Psoas muscle (tissue), 8 donors: ENCODE measurements around the gene TMEM143. TPM values are rescaled to one million over a fixed set of nuclear protein-coding genes. Genes with fewer than 3 reads are reported as not detected.

Source experiments
- ATAC-seq, 4 donors: fragments of 200-7000 bp; cut with Tn5 transposase; one replicate each; pipeline ENCODE4 v1.9.1; 2020; ENCODE audit warnings: moderate library complexity in 3 of 4, mild to moderate bottlenecking in 2 of 4
- DNase-seq, 2 donors: peaks; one replicate each; pipeline ENCODE4 v3.0.0-alpha.2; 2020
- H3K27ac ChIP-seq: fragments of 200-600 bp; one replicate; pipeline ENCODE4 v1.8.0; 2022
- H3K27me3 ChIP-seq, 3 donors: fragments of 200-600 bp in 1 of 3; one replicate each; pipeline versions ENCODE4 v1.6.1 to v1.8.0; 2013 to 2022; ENCODE audit warnings: low read length in 2 of 3, mild to moderate bottlenecking in 2 of 3, moderate library complexity in 1 of 3; ENCODE audit not compliant: insufficient read depth in 3 of 3
- H3K36me3 ChIP-seq, 2 donors: fragments of 200-600 bp in 1 of 2; one replicate each; pipeline versions ENCODE4 v1.6.1 to v1.8.0; 2013 to 2022; ENCODE audit warnings: low read depth in 1 of 2, mild to moderate bottlenecking in 1 of 2, moderate library complexity in 1 of 2; ENCODE audit not compliant: insufficient read depth in 1 of 2
- H3K4me1 ChIP-seq: fragments of 200-600 bp; one replicate; pipeline ENCODE4 v1.8.0; 2022
- H3K4me3 ChIP-seq: fragments of 200-600 bp; one replicate; pipeline ENCODE4 v1.8.0; 2022; ENCODE audit warnings: mild to moderate bottlenecking
- H3K9me3 ChIP-seq: fragments of 200-600 bp; one replicate; pipeline ENCODE4 v1.8.0; 2022
- WGBS, 3 donors: extraction: QIAGEN DNeasy Blood & Tissue Kit; methylation state at CpG; one replicate each; pipeline versions ENCODE4 v1.1.6 to v1.1.7; 2013; 5-methylcytosine and 5-hydroxymethylcytosine counted together
- intact Hi-C, 2 donors: fragments of 100-400 bp; cut with DNase I; formaldehyde crosslinking; loops; one replicate each; pipeline versions ENCODE4 v1.11.0 to v1.14.2; 2022
- polyA plus RNA-seq, 3 donors: library from polyadenylated mRNA; stranded (reverse); fragments of 200-250 nt; gene quantifications; one replicate each; pipeline ENCODE4 v1.2.3, GENCODE V29; 2013
- total RNA-seq, 4 donors: library from RNA; stranded (reverse); fragmentation: NEBNext Ultra II Directional in 2 of 4; extraction: Animal tissue kit (Norgen Biotek cat#: 25700) in 2 of 4; gene quantifications; one replicate each; pipeline versions ENCODE4 v1.2.1 to v1.2.4, GENCODE V29; 2021 to 2023
- TF ChIP-seq, protein P1 (sequence below): fragments of 200-600 bp; IDR thresholded peaks from one replicate; pipeline ENCODE4 v1.8.0; 2022; ENCODE audit warnings: antibody characterized with exemption
- donor health status: healthy with polysubstance abuse.
- donor health status: DM: no; HTN: no; CAD: no; lungs with moderate emphysema.
- donor health status: Bipolar disorder and iron deficiency.
- donor health status: healthy.
- donor health status: DM: yes; HTN: yes; CAD: no.
- donor health status: DM: no; HTN: no; CAD: no.
- donor health status: DM: no; HTN: no; CAD: no.
- donor health status: DM: yes; HTN: yes; CAD: no.

The TMEM143 gene
- total and polyA plus RNA-seq, 7 donors = 17.1 to 65.1 (median 52.0) TPM

DNA sequence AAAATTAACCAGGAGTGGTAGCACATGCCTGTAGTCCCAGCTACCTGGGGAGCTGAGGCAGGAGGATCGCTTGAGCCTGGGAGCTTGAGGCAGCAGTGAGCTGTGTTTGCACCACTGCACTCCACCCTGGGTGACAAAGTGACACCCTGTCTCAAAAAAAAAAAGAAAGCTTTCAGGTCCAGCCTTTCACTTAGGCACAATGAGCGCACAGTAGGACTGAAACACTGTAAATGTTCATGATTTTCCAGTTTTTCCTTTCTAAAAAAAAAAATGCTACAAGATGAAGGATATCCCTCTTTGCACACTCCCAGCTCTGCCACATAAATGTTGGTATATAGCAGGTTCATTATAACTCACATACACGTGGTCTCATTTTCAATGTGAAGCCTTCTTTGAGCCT lies 76.0 kb downstream of the TMEM143 start:
- Histone ChIP-seq H3K27ac (no peak overlapping the region), H3K4me1 (peaks cover 3% of the 10 kb centered on the region), H3K27me3 (peaks cover 0 to 5% (median 1%) of the 10 kb centered on the region in 3 donors), H3K36me3 (no peaks in the 10 kb centered on the region), H3K4me3 (no peak overlapping the region), H3K9me3 (peaks cover 5% of the 10 kb centered on the region)
- intact Hi-C loops = no loop called here
- DNase-seq (no peak), ATAC-seq (no peak)
- WGBS, 3 donors = 90 to 94% (median 91%) methylated on average over 3 of the region's 3 CpGs
- TF ChIP-seq, protein P1, sequence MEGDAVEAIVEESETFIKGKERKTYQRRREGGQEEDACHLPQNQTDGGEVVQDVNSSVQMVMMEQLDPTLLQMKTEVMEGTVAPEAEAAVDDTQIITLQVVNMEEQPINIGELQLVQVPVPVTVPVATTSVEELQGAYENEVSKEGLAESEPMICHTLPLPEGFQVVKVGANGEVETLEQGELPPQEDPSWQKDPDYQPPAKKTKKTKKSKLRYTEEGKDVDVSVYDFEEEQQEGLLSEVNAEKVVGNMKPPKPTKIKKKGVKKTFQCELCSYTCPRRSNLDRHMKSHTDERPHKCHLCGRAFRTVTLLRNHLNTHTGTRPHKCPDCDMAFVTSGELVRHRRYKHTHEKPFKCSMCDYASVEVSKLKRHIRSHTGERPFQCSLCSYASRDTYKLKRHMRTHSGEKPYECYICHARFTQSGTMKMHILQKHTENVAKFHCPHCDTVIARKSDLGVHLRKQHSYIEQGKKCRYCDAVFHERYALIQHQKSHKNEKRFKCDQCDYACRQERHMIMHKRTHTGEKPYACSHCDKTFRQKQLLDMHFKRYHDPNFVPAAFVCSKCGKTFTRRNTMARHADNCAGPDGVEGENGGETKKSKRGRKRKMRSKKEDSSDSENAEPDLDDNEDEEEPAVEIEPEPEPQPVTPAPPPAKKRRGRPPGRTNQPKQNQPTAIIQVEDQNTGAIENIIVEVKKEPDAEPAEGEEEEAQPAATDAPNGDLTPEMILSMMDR = no peak

DNA sequence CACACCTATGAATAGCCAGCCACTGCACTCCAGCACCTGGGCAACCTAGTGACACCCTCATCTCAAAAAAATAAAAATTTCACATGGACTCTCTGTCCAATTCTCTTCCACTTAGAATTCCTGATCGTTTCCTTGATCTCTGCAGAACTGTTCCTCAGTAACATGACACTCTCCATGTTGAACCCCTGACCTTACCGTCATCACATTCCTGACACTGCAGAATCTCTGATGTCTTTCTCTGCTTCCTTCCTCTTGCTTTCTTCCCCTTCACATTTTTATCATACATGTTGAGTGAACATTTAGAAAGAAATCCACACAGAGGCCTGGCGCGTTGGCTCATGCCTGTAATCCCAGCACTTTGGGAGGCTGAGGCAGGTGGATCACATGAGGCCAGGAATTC lies 78.8 kb downstream of the TMEM143 start:
- peaks cover 5% of the 10 kb centered on the region for H3K9me3 ChIP-seq
- TF ChIP-seq, protein P1 = no peak
- no peaks in the 10 kb centered on the region for H3K4me1 ChIP-seq
- intact Hi-C loops = no loop called here
- H3K4me3 ChIP-seq = no peak overlapping the region
- 71 to 76% (median 75%) methylated on average over 4 of the region's 4 CpGs for WGBS, 3 donors
- DNase-seq (no peak), ATAC-seq (no peak)
- no peak overlapping the region for H3K27ac ChIP-seq
- peaks cover 0 to 1% (median 0%) of the 10 kb centered on the region in 3 donors for H3K27me3 ChIP-seq
- no peaks in the 10 kb centered on the region for H3K36me3 ChIP-seq

DNA sequence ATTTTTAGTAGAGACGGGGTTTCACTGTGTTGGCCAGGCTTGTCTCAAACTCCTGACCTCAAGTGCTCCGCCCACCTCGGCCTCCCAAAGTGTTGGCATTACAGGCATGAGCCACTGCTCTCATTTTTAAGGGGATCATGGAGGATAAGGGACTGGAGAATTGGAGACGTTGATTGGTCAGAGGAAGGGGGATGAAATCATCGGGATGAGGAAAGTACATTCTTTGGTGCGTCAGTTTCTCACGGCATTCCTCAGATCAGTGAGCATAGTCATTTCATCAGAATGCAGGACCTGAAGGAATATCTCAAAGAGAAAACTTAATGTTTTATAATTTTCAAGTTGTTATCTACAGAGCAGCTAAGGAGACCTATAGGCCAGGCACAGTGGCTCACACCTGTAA lies 79.8 kb downstream of the TMEM143 start:
- Histone ChIP-seq H3K36me3 (no peaks in the 10 kb centered on the region), H3K27me3 (peaks cover 0 to 1% (median 0%) of the 10 kb centered on the region in 3 donors), H3K4me1 (no peaks in the 10 kb centered on the region), H3K4me3 (no peak overlapping the region), H3K27ac (no peak overlapping the region), H3K9me3 (peaks cover 5% of the 10 kb centered on the region)
- ATAC-seq (no peak), DNase-seq (no peak)
- intact Hi-C loops = no loop called here
- WGBS, 3 donors = 91 to 94% (median 93%) methylated on average over 7 of the region's 7 CpGs
- TF ChIP-seq, protein P1 = no peak

Other genes with a start within 250 kb of the TMEM143 start
- gene LIG1, start 193.6 kb downstream of the TMEM143 start, total RNA-seq = 1 to 10 TPM; 2.6 to 4.9 (median 3.1) TPM
- 1 to 10 TPM; 3.3 to 5.2 (median 3.4) TPM for gene LIG1, start 193.6 kb downstream of the TMEM143 start, polyA plus RNA-seq
- 1 to 10 TPM; 4.3 to 8.0 (median 5.7) TPM for gene ZSWIM9, start 193.3 kb downstream of the TMEM143 start, total RNA-seq
- gene ZSWIM9, start 193.3 kb downstream of the TMEM143 start, polyA plus RNA-seq = 10 to 100 TPM in 1 of 3 donors, 1 to 10 TPM in 2; 3.0 to 10.5 (median 4.7) TPM
- 10 to 100 TPM; 21.8 to 36.2 (median 31.2) TPM for gene CARD8, start 108.0 kb downstream of the TMEM143 start, total RNA-seq
- 10 to 100 TPM; 15.7 to 26.0 (median 21.2) TPM for gene CARD8, start 108.0 kb downstream of the TMEM143 start, polyA plus RNA-seq
- under 1 TPM in 1 of 4 donors, not detected in 3; 0.20 TPM for gene ZNF114, start 93.9 kb downstream of the TMEM143 start, total RNA-seq
- gene ZNF114, start 93.9 kb downstream of the TMEM143 start, polyA plus RNA-seq = under 1 TPM; 0.04 to 0.13 (median 0.05) TPM
- gene EMP3, start 38.4 kb downstream of the TMEM143 start, total RNA-seq = 10 to 100 TPM in 3 of 4 donors, 1 to 10 TPM in 1; 8.9 to 15.2 (median 14.1) TPM
- gene EMP3, start 38.4 kb downstream of the TMEM143 start, polyA plus RNA-seq = 10 to 100 TPM in 2 of 3 donors, 1 to 10 TPM in 1; 8.9 to 13.7 (median 13.6) TPM
- not detected for gene SYNGR4, start 427 bp upstream of the TMEM143 start, total RNA-seq
- under 1 TPM in 1 of 3 donors, not detected in 2; 0.04 TPM for gene SYNGR4, start 427 bp upstream of the TMEM143 start, polyA plus RNA-seq
- 10 to 100 TPM; 56.5 to 71.0 (median 62.9) TPM for gene KDELR1, start 27.6 kb upstream of the TMEM143 start, total RNA-seq
- gene KDELR1, start 27.6 kb upstream of the TMEM143 start, polyA plus RNA-seq = 10 to 100 TPM; 37.0 to 48.7 (median 40.0) TPM
- gene GRIN2D, start 29.7 kb upstream of the TMEM143 start, total RNA-seq = under 1 TPM; 0.04 to 0.21 (median 0.06) TPM
- under 1 TPM; 0.03 to 0.07 (median 0.04) TPM for gene GRIN2D, start 29.7 kb upstream of the TMEM143 start, polyA plus RNA-seq
- 10 to 100 TPM; 24.6 to 46.0 (median 40.3) TPM for gene GRWD1, start 82.0 kb upstream of the TMEM143 start, total RNA-seq
- gene GRWD1, start 82.0 kb upstream of the TMEM143 start, polyA plus RNA-seq = 10 to 100 TPM; 24.2 to 53.7 (median 42.0) TPM
- gene KCNJ14, start 91.6 kb upstream of the TMEM143 start, total RNA-seq = 1 to 10 TPM in 3 of 4 donors, under 1 TPM in 1; 0.65 to 2.6 (median 1.3) TPM
- 1 to 10 TPM in 1 of 3 donors, under 1 TPM in 2; 0.28 to 1.6 (median 0.58) TPM for gene KCNJ14, start 91.6 kb upstream of the TMEM143 start, polyA plus RNA-seq
- gene CYTH2, start 105.4 kb upstream of the TMEM143 start, total RNA-seq = 10 to 100 TPM; 21.8 to 45.2 (median 29.4) TPM
- 10 to 100 TPM; 36.6 to 41.0 (median 39.5) TPM for gene CYTH2, start 105.4 kb upstream of the TMEM143 start, polyA plus RNA-seq
- gene LMTK3, start 147.9 kb upstream of the TMEM143 start, total RNA-seq = under 1 TPM in 2 of 4 donors, not detected in 2; 0.06 to 0.14 TPM
- under 1 TPM; 0.03 to 0.06 (median 0.05) TPM for gene LMTK3, start 147.9 kb upstream of the TMEM143 start, polyA plus RNA-seq
- not detected for gene SULT2B1, start 188.2 kb upstream of the TMEM143 start, total RNA-seq
- under 1 TPM in 2 of 3 donors, not detected in 1; 0.06 to 0.23 TPM for gene SULT2B1, start 188.2 kb upstream of the TMEM143 start, polyA plus RNA-seq
- not detected for gene SPACA4, start 242.8 kb upstream of the TMEM143 start, total RNA-seq
- not detected for gene SPACA4, start 242.8 kb upstream of the TMEM143 start, polyA plus RNA-seq